ENCODE measurements around the gene ITPRID2.

DNA sequence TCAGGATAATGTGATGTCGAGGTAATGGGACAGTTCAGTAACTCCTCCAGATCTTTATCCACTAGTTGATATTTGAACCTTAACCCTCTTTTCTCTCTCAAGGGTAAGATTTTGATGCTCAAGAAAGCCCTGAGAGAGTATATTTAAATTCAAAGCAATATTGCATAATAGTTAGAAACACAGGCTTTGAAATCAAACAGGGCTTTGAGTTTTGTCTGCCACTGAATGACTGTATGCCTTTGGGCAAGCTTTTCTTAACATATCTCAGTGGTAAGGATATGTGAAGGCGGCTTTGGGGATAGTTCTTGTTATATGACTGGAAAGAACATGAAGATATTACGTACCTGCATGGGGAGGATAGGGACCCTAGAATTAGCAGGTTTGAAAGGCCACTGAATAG, 11.1 kb downstream of the ITPRID2 start:
- TF ChIP-seq, protein P1, sequence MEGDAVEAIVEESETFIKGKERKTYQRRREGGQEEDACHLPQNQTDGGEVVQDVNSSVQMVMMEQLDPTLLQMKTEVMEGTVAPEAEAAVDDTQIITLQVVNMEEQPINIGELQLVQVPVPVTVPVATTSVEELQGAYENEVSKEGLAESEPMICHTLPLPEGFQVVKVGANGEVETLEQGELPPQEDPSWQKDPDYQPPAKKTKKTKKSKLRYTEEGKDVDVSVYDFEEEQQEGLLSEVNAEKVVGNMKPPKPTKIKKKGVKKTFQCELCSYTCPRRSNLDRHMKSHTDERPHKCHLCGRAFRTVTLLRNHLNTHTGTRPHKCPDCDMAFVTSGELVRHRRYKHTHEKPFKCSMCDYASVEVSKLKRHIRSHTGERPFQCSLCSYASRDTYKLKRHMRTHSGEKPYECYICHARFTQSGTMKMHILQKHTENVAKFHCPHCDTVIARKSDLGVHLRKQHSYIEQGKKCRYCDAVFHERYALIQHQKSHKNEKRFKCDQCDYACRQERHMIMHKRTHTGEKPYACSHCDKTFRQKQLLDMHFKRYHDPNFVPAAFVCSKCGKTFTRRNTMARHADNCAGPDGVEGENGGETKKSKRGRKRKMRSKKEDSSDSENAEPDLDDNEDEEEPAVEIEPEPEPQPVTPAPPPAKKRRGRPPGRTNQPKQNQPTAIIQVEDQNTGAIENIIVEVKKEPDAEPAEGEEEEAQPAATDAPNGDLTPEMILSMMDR (IDR thresholded peaks at IDR 0.05 in 4 of 5, conservative IDR thresholded peaks at IDR 0.05 in 1 of 5): no peak
- no peak for TF ChIP-seq POLR2A (IDR thresholded peaks at IDR 0.05)
